A549 (cell line): ENCODE results near the gene UNC45A.

Source experiments
- CTCF ChIP-seq: fragments of >200 bp; sonication (Bioruptor Twin); formaldehyde crosslinking; IDR thresholded peaks from 3 replicates; pipeline ENCODE4 v1.5.1; 2016
- HMGXB4 ChIP-seq: fragments of 250-450 bp; sonication (Bioruptor Pico); IDR thresholded peaks from 2 replicates; pipeline ENCODE4 v1.5.0; 2021; ENCODE audit warnings: mild to moderate bottlenecking, moderate library complexity, borderline replicate concordance
- MAX ChIP-seq: IDR thresholded peaks from 2 replicates; pipeline ENCODE4 v1.6.1; 2012
- PHF8 ChIP-seq: fragments of 200-600 bp; sonication (generic); IDR thresholded peaks from 2 replicates; pipeline ENCODE4 v1.6.1; 2016; ENCODE audit warnings: low read depth, mild to moderate bottlenecking, antibody characterized with exemption, moderate library complexity, borderline replicate concordance
- REST ChIP-seq: fragments of 200-600 bp; sonication (generic); IDR thresholded peaks from 2 replicates; pipeline ENCODE4 v1.6.1; 2016; ENCODE audit warnings: antibody characterized with exemption, mild to moderate bottlenecking, moderate library complexity
- RFX5 ChIP-seq: fragments of 450-650 bp; IDR thresholded peaks from 2 replicates; pipeline ENCODE4 v1.7.1; 2014; ENCODE audit warnings: antibody characterized with exemption, mild to moderate bottlenecking, moderate library complexity

- TF ChIP-seq REST: no peak
- no peak for TF ChIP-seq CTCF
- TF ChIP-seq HMGXB4 (CRISPR knock-in tag): no peak
- TF ChIP-seq PHF8: no peak
- no peak for TF ChIP-seq RFX5
- no peak for TF ChIP-seq MAX
These were observed 43.6 kb upstream of the UNC45A start for GRCh38 chr15:90891346-90891949.
